PC-9 (cell line): ENCODE measurements around the gene FGF1. TPM values are rescaled to one million over a fixed set of nuclear protein-coding genes. Genes with fewer than 3 reads are reported as not detected.

ENCODE experiments used
- BruUV-seq: library from RNA; stranded (reverse); fragments of 400-500 nt; replicated peaks from 2 replicates; lab custom pipeline; 2021; lab: Mats Ljungman, UMichigan
- CTCF ChIA-PET: fragments of 300-600 bp; sonication (Branson Sonifier 250); formaldehyde crosslinking; loops from one replicate; lab custom pipeline; 2022; ENCODE audit warnings: antibody characterized with exemption; lab: Charles Lee
- POLR2A ChIA-PET: fragments of 300-600 bp; sonication (Branson Sonifier 250); formaldehyde crosslinking; loops from one replicate; lab custom pipeline; 2022; ENCODE audit warnings: antibody characterized with exemption; ENCODE audit not compliant: unreplicated experiment; lab: Charles Lee
- DNase-seq, 2 experiments: peaks; one replicate each; pipeline versions ENCODE4 v3.0.0 to v3.0.0-alpha.2; 2015 to 2022; ENCODE audit warnings: mixed read lengths in 1 of 2
- H2AFZ ChIP-seq: fragments of 200-600 bp; sonication (generic); 2 replicates; pipeline ENCODE4 v1.8.1; 2017; ENCODE audit warnings: antibody characterized with exemption
- H3F3A ChIP-seq: fragments of 200-600 bp; sonication (generic); 2 replicates; pipeline ENCODE4 v1.8.1; 2017; ENCODE audit warnings: antibody characterized with exemption, mild to moderate bottlenecking, low read depth; ENCODE audit not compliant: insufficient read depth
- H3K27ac ChIP-seq: fragments of 200-600 bp; sonication (generic); 2 replicates; pipeline ENCODE4 v1.6.1; 2016; ENCODE audit warnings: mixed run types
- H3K27me3 ChIP-seq: fragments of 200-600 bp; sonication (generic); 2 replicates; pipeline ENCODE4 v1.6.1; 2016; ENCODE audit warnings: low read depth, mixed run types; ENCODE audit not compliant: insufficient read depth
- H3K36me3 ChIP-seq: fragments of 200-600 bp; sonication (generic); 2 replicates; pipeline ENCODE4 v1.6.1; 2016; ENCODE audit warnings: low read depth, mixed run types
- H3K4me1 ChIP-seq: fragments of 200-600 bp; sonication (generic); replicated peaks from 2 replicates; pipeline ENCODE4 v1.6.1; 2016; ENCODE audit warnings: mixed run types; ENCODE audit not compliant: insufficient read depth
- H3K4me2 ChIP-seq: fragments of 200-600 bp; sonication (generic); 2 replicates; pipeline ENCODE4 v1.6.1; 2017; ENCODE audit warnings: mixed run types
- H3K4me3 ChIP-seq: fragments of 200-600 bp; sonication (generic); 2 replicates; pipeline ENCODE4 v1.6.1; 2016; ENCODE audit warnings: mixed run types
- H3K79me2 ChIP-seq: fragments of 200-600 bp; sonication (generic); 2 replicates; pipeline ENCODE4 v1.6.1; 2017; ENCODE audit warnings: low read depth, mixed run types
- H3K9me2 ChIP-seq: fragments of 200-600 bp; sonication (generic); 2 replicates; pipeline ENCODE4 v1.8.1; 2017; ENCODE audit warnings: mild to moderate bottlenecking; ENCODE audit not compliant: insufficient read depth
- H3K9me3 ChIP-seq: fragments of 200-600 bp; sonication (generic); 2 replicates; pipeline ENCODE4 v1.8.1; 2016; ENCODE audit warnings: low read depth; ENCODE audit not compliant: insufficient read depth
- H4K20me1 ChIP-seq: fragments of 200-600 bp; sonication (generic); 2 replicates; pipeline ENCODE4 v1.8.1; 2017; ENCODE audit not compliant: insufficient read depth
- EZH2 ChIP-seq: fragments of 200-600 bp; sonication (generic); IDR thresholded peaks from 2 replicates; pipeline ENCODE4 v1.8.0; 2017; ENCODE audit warnings: antibody characterized with exemption, low read depth
- intact Hi-C: fragments of 100-400 bp; cut with micrococcal nuclease; formaldehyde crosslinking; loops from one replicate; pipeline ENCODE4 v1.10.0; 2022; ENCODE audit not compliant: unreplicated experiment
- total RNA-seq: library from RNA; stranded (reverse); gene quantifications from 2 replicates; pipeline ENCODE4 v1.2.3, GENCODE V29; 2021
- TF ChIP-seq, protein P1 (sequence below): fragments of 200-600 bp; sonication (generic); conservative IDR thresholded peaks from 2 replicates; pipeline ENCODE4 v1.6.1; 2017; ENCODE audit warnings: mixed run types, antibody characterized with exemption, mild to moderate bottlenecking, moderate library complexity

The FGF1 gene
- total RNA-seq, 1 experiment from 2014 or later: 0.44 TPM

DNA sequence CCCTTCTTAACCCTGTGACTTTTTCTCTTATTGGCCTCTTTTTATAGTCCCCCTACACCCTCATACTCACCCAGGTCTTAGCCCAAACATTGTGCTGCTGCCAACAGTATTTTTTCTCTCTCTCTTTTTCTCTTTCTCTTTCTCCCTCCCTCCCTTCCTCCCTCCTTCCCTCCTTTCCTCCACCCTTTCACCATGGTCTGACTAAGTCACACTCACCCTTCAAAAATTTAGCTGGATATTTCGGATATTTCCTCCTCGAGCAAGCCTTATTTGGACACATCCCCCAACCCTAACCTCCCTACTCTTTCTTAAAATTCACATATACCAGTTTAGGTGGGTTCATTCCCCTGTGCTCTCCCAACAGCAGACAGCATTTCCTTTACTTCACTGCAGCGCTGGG is 64.7 kb downstream of the FGF1 start:
- H3K27ac ChIP-seq: no peak overlapping the region
- no peaks in the 10 kb centered on the region for H4K20me1 ChIP-seq
- no peak for DNase-seq
- H3K9me2 ChIP-seq: no peaks in the 10 kb centered on the region
- ChIA-PET POLR2A (no interaction called here), CTCF (interaction anchor here (0.6 kb wide), 1 partner anchor 652 kb away, joined by 7 read pairs; the partner anchor contains the start of gene RNF14)
- H3K79me2 ChIP-seq: no peaks in the 10 kb centered on the region
- H3K4me2 ChIP-seq: no peak overlapping the region
- no peak overlapping the region for H2AFZ ChIP-seq
- H3K9me3 ChIP-seq: 0 out of 2 replicates have a peak, but pooled peaks cover 2% of the 10 kb centered on the region
- no peaks in the 10 kb centered on the region for H3K27me3 ChIP-seq
- H3F3A ChIP-seq: peaks cover 9% of the 10 kb centered on the region; the same call in 1 of the 2 replicates
- H3K4me1 ChIP-seq: peaks cover 24% of the 10 kb centered on the region
- no peak overlapping the region for H3K4me3 ChIP-seq
- TF ChIP-seq, protein P1, sequence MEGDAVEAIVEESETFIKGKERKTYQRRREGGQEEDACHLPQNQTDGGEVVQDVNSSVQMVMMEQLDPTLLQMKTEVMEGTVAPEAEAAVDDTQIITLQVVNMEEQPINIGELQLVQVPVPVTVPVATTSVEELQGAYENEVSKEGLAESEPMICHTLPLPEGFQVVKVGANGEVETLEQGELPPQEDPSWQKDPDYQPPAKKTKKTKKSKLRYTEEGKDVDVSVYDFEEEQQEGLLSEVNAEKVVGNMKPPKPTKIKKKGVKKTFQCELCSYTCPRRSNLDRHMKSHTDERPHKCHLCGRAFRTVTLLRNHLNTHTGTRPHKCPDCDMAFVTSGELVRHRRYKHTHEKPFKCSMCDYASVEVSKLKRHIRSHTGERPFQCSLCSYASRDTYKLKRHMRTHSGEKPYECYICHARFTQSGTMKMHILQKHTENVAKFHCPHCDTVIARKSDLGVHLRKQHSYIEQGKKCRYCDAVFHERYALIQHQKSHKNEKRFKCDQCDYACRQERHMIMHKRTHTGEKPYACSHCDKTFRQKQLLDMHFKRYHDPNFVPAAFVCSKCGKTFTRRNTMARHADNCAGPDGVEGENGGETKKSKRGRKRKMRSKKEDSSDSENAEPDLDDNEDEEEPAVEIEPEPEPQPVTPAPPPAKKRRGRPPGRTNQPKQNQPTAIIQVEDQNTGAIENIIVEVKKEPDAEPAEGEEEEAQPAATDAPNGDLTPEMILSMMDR: no peak
- no peak for TF ChIP-seq EZH2
- intact Hi-C loops: no loop called here
- no TSS peak for BruUV-seq
- no peaks in the 10 kb centered on the region for H3K36me3 ChIP-seq

DNA sequence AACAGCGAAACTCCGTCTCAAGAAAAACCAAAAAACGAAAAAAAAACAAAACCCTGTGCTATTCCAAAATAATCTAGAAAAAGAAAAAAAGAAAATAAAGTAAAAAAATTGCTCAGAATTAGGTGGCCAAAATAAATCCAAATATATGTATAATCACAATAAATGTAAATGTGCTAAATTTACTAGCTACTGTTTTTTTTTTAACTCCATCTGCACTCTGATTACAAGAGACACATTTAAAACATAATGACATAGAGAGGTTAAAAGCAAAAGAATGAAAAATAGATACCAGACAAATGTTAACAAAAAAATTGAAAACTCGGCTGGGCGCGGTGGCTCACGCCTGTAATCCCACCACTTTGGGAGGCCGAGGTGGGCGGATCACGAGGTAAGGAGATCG is 66.1 kb downstream of the FGF1 start:
- H3K4me2 ChIP-seq: no peak overlapping the region
- BruUV-seq: no TSS peak
- no peaks in the 10 kb centered on the region for H4K20me1 ChIP-seq
- no peak overlapping the region for H3K27ac ChIP-seq
- CTCF ChIA-PET: no interaction called here
- no peak overlapping the region for H3K4me3 ChIP-seq
- H3K9me2 ChIP-seq: no peaks in the 10 kb centered on the region
- POLR2A ChIA-PET: no interaction called here
- H3K4me1 ChIP-seq: peaks cover 24% of the 10 kb centered on the region
- intact Hi-C loops: no loop called here
- H2AFZ ChIP-seq: no peak overlapping the region
- H3K9me3 ChIP-seq: 0 out of 2 replicates have a peak, but pooled peaks cover 2% of the 10 kb centered on the region
- no peaks in the 10 kb centered on the region for H3K79me2 ChIP-seq
- no peak for DNase-seq
- TF ChIP-seq, protein P1: no peak
- TF ChIP-seq EZH2: no peak
- no peaks in the 10 kb centered on the region for H3K36me3 ChIP-seq
- no peaks in the 10 kb centered on the region for H3K27me3 ChIP-seq
- H3F3A ChIP-seq: peaks cover 9% of the 10 kb centered on the region; the same call in 1 of the 2 replicates

DNA sequence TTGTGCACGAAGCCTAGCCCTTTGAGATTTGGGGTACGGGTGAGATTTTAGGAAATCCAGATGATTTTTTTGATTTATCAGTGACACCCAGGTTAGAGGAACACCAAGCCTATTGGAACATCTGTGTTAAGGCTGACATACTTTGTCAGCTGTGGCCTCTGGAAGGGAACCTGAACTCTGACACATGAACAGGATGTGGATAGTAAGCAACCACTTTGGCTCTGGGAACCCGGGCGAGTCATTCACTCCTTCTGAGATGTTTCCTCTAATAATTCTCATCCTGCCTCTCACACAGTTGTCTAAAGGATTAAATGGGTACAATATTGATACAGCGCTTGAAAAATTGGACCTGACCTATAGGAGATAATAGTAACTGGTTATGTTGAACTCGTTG is 67.8 kb downstream of the FGF1 start:
- Histone ChIP-seq H3K79me2 (no peaks in the 10 kb centered on the region), H3K27ac (peak overlapping the region; percentile 25), H3K4me1 (peaks cover 24% of the 10 kb centered on the region), H3K36me3 (no peaks in the 10 kb centered on the region), H2AFZ (no peak overlapping the region), H3K4me2 (no peak overlapping the region), H3K9me3 (0 out of 2 replicates have a peak, but pooled peaks cover 2% of the 10 kb centered on the region), H4K20me1 (no peaks in the 10 kb centered on the region), H3K4me3 (no peak overlapping the region), H3K27me3 (no peaks in the 10 kb centered on the region), H3F3A (peaks cover 9% of the 10 kb centered on the region; the same call in 1 of the 2 replicates), H3K9me2 (no peaks in the 10 kb centered on the region)
- ChIA-PET POLR2A (no interaction called here), CTCF (no interaction called here)
- intact Hi-C loops: no loop called here
- DNase-seq: peak in 1 of 2 experiments; percentile 37
- TF ChIP-seq EZH2: no peak
- TF ChIP-seq, protein P1: no peak
- BruUV-seq: no TSS peak
